Airway epithelial cell (primary cell): ENCODE results near the gene STARD3NL. TPM values are rescaled to one million over a fixed set of nuclear protein-coding genes. Genes with fewer than 3 reads are reported as not detected.

Experiments
- total RNA-seq: library from RNA; depleted of rRNA; stranded (reverse); fragments of >200 nt; gene quantifications from 2 replicates; pipeline ENCODE4 v1.2.3, GENCODE V29; 2015

The STARD3NL gene, protein sequence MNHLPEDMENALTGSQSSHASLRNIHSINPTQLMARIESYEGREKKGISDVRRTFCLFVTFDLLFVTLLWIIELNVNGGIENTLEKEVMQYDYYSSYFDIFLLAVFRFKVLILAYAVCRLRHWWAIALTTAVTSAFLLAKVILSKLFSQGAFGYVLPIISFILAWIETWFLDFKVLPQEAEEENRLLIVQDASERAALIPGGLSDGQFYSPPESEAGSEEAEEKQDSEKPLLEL
- total RNA-seq: 35.3 and 38.3 TPM in 2 replicates

GRCh38 chr7:38178004-38178694 is at the start of gene STARD3NL:
TSS of gene STARD3NL (plus strand) at chr7:38178245. CDS start at chr7:38207505, 29,260 bp downstream.

DNA sequence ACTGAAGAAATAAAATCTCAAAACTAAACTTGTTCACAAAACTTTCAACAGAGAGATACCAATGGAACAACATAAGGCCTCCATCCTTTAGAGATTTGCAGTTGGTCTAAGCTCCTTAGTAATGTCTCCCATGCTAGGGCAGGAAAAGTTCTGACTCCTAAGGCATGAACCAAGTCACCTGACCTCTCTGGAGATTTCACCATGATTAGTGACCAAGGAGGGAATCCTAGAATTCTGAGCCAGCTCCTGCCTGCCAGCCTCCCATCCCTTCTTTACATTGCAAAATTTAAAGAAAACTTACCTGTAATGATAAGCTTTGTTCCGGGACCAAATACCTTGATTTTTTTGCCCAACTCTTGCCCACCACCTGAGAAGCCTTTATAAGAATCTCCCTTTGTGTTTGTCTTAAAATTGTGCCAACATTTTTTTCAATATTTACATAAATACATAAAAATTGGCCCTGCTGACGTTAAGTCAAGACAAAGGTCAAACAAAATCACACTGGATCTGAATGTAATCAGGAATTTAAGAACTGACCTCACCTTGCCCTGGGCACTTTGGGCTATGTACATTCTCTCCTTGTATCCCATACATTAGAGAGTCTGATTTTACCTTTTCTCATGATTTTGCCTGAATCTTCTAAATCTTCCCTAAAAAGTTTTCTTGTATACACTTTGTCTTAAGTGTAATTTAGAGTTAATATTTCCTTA is 95.4 kb downstream of the STARD3NL start, which contains the start of gene TARP:
Gene TARP, minus strand, starts transcription at position 351 of the 710 bp plus-strand sequence.

